IPS-20b (cell line): ENCODE results near the gene ZSCAN5A.
"Not testable (repeated sequence)": the region's sequence is repeated elsewhere in the genome, so short reads cannot be mapped to it uniquely, and the experiment has no call there.

Experiments used
- H3K27ac ChIP-seq: one replicate; pipeline ENCODE4 v1.5.1; 2013; ENCODE audit warnings: low read length
- H3K27me3 ChIP-seq: 2 replicates; pipeline ENCODE4 v1.6.1; 2013; ENCODE audit warnings: mild to moderate bottlenecking, low read length, inconsistent platforms; ENCODE audit not compliant: insufficient read depth
- H3K36me3 ChIP-seq: 2 replicates; pipeline ENCODE4 v1.6.1; 2013; ENCODE audit warnings: low read depth, mild to moderate bottlenecking, inconsistent platforms, low read length, moderate library complexity; ENCODE audit not compliant: insufficient read depth
- H3K4me1 ChIP-seq: 2 replicates; pipeline ENCODE4 v1.6.1; 2013; ENCODE audit warnings: mild to moderate bottlenecking, control low read depth, inconsistent platforms, low read length, moderate library complexity; ENCODE audit not compliant: insufficient read depth
- H3K4me3 ChIP-seq: 2 replicates; pipeline ENCODE4 v1.5.1; 2013; ENCODE audit warnings: mild to moderate bottlenecking, low read length, inconsistent platforms
- H3K9ac ChIP-seq: 2 replicates; pipeline ENCODE4 v1.6.1; 2013; ENCODE audit warnings: low read depth, mild to moderate bottlenecking, inconsistent platforms, low read length, moderate library complexity
- H3K9me3 ChIP-seq: 2 replicates; pipeline ENCODE4 v1.6.1; 2013; ENCODE audit warnings: mild to moderate bottlenecking, low read depth, low read length, inconsistent platforms; ENCODE audit not compliant: insufficient read depth

The ZSCAN5A gene

DNA sequence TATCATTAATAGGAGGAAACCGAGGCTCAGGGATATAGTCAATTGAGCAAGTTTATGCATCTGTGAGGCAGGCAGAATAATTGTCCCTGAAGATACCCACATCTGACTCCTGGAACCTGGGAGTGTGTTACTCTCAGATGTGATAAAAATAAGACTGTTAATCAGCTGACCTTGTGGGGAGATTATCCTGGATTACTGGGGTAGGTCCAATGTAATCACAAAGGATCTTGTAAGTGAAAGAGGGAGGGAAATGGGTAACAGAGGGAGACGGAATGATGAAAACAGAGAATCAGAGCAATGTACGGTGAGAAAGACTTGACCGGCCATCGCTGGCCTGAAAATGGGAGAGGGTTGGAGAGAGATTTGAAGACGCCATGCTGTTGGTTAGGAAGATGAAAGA lies 45.3 kb downstream of the ZSCAN5A start:
- no peaks in the 10 kb centered on the region for H3K9me3 ChIP-seq
- no peak overlapping the region for H3K27ac ChIP-seq
- no peak overlapping the region for H3K9ac ChIP-seq
- H3K27me3 ChIP-seq, result no peaks in the 10 kb centered on the region
- H3K4me1 ChIP-seq, result no peaks in the 10 kb centered on the region
- H3K4me3 ChIP-seq, result no peak overlapping the region
- no peaks in the 10 kb centered on the region for H3K36me3 ChIP-seq

DNA sequence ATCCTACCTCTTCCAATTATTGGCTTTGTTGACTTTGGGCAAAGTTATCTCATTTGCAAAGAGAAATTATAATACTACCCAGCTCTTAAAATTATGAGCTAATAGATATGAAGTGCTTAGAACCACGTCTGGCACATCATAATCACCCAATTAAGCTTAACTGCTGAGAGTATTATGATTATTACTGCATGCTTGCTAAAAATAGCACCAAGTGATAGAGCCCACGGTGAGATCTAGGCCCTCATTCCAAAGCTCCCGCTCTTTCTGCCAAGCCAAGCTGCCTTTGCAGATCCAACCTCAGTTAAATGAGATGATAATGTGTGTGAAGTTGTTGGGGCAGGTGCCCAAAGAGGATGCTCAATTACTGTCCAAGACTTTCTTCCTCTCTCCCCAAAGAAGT lies 48.6 kb downstream of the ZSCAN5A start:
- no peaks in the 10 kb centered on the region for H3K27me3 ChIP-seq
- no peak overlapping the region for H3K4me3 ChIP-seq
- H3K9ac ChIP-seq, result no peak overlapping the region
- no peaks in the 10 kb centered on the region for H3K36me3 ChIP-seq
- H3K9me3 ChIP-seq, result no peaks in the 10 kb centered on the region
- H3K4me1 ChIP-seq, result no peaks in the 10 kb centered on the region
- no peak overlapping the region for H3K27ac ChIP-seq

DNA sequence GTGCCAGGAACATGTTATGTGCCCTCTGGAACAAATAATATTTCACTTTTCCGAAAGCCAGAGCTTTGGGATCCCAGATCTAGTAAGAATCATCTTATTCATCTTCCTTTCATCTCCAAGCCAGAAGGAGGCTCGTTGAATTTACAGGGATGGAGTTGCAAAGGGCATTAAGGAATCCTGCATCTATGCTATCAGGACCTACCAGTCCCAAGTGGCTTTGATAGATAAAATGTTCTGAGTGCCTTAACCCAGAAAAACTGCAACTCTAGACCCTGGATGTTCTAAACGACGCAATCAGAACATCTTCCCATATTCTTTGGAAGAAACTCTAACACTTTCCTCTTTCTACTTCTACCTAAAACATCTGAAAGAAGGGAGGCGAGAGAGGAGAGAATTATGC lies 51.3 kb downstream of the ZSCAN5A start:
- Histone ChIP-seq H3K9me3 (no peaks in the 10 kb centered on the region), H3K9ac (no peak overlapping the region), H3K4me1 (no peaks in the 10 kb centered on the region), H3K4me3 (no peak overlapping the region), H3K27me3 (no peaks in the 10 kb centered on the region), H3K36me3 (no peaks in the 10 kb centered on the region), H3K27ac (no peak overlapping the region)

DNA sequence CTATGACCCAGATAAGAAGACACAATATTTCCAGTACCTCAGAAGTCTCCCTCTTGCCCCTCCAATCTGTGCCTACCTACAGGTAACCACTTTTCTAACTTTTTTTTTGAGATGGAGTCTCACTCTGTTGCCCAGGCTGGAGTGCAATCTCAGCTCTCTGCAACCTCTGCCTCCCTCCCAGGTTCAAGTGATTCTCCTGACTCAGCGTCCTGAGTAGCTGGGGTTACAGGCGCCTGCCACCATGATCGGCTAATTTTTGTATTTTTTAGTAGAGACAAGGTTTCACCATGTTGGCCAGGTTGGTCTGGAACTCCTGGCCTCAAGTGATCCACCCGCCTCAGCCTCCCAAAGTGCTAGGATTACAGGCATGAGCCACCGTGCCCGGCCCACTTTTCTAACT lies 52.7 kb downstream of the ZSCAN5A start:
- not testable (repeated sequence) for H3K27ac ChIP-seq, H3K9ac ChIP-seq, H3K4me3 ChIP-seq, H3K4me1 ChIP-seq, H3K36me3 ChIP-seq, H3K9me3 ChIP-seq, H3K27me3 ChIP-seq

DNA sequence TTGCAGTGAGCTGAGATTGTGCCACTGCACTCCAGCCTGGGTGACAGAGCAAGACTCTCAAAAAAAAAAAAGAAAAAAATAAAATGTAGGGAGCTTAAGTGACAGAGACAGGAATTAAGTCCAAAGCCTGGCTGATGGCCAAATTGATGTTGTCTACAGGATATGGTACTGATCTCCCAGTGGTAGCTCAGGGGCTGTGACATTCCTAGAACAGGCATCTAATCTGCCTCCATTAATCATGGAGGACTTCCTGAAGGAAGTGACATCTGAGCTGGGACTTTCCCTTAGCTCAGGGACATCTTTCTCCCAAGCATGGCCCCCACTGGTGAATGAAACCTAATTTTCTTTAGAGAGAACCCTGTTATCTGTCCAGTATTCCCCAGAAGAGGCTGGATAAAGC lies 53.5 kb downstream of the ZSCAN5A start:
- Histone ChIP-seq H3K4me3 (no peak overlapping the region), H3K9ac (no peak overlapping the region), H3K4me1 (no peaks in the 10 kb centered on the region), H3K27ac (no peak overlapping the region), H3K9me3 (no peaks in the 10 kb centered on the region), H3K27me3 (no peaks in the 10 kb centered on the region), H3K36me3 (no peaks in the 10 kb centered on the region)

DNA sequence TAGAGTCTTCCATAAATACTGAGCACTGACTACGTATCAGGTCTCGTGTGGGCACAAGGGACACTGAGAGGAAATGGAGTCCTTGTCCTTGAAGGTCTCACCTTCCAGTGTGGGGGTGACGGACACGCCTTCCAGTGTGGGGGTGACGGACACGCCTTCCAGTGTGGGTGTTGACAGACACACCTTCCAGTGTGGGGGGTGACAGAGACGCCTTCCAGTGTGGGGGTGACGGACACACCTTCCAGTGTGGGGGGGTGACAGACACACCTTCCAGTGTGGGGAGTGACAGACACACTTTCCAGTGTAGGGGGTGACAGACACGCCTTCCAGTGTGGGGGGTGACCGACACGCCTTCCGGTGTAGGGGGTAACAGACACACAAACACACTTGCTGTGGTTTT lies 56.4 kb downstream of the ZSCAN5A start:
- H3K27ac ChIP-seq, result no peak overlapping the region
- H3K4me3 ChIP-seq, result no peak overlapping the region

DNA sequence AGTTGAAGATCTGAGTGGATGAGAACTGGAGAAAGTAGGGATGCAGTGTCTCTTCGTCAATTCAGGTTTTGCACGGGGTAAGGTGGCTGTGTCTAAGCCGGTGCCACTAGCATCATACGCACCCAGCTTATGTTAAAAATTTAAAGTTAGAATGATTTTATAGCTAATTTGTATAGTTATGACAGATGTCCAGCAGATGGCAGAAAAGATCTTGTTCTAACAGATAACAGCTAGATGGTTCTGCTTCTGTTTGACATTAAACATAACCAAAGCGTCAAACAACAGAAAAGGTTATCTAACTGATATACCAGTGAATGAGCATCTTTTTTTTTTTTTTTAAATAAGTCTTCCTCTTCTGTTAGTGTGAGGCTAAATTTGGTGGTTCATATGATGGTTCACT lies 60.9 kb downstream of the ZSCAN5A start:
- no peak overlapping the region for H3K9ac ChIP-seq
- no peak overlapping the region for H3K27ac ChIP-seq
- no peaks in the 10 kb centered on the region for H3K36me3 ChIP-seq
- H3K4me3 ChIP-seq, result no peak overlapping the region
- H3K4me1 ChIP-seq, result no peaks in the 10 kb centered on the region
- H3K9me3 ChIP-seq, result peaks cover 7% of the 10 kb centered on the region; the same call in 1 of the 2 replicates
- no peaks in the 10 kb centered on the region for H3K27me3 ChIP-seq

More for the DNA sequence above, 56.4 kb downstream of the ZSCAN5A start:
- Histone ChIP-seq H3K9ac (no peak overlapping the region), H3K36me3 (no peaks in the 10 kb centered on the region), H3K4me1 (no peaks in the 10 kb centered on the region), H3K9me3 (no peaks in the 10 kb centered on the region), H3K27me3 (no peaks in the 10 kb centered on the region)

DNA sequence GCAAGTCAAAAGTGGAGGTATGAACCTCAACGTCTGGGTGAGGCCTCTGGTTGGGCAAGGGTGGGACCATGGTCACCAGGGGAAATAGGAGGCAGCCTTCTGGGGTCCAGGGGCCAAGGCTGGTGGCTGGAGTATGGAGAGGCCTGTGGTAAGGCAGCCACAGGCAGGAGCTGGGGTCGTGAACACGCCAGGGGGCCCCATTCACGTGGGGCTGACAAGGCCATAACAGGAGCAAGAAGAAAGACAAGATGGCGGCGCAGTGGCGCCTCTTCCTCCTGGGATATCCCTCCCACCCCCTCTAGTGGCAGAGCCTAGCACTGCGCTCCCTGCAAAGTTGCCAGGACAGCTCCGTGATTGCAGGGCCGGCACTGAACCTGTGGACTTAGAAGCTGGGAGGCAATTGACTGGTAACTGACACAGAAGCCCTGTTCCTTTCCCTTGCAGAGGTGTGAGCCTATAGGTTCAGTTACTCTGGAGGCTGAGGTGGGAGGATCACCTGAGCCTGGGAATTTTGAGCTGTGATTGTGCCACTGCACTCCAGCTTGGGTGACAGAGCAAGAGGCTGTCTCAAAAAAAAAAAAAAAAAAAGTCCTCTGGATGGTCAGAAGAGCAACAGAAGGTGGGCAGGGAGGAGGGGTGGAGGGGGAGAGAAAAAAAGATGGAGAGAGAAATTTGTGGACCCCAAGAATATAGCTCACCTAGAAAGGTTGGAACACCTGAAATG lies 61.8 kb downstream of the ZSCAN5A start:
- Histone ChIP-seq H3K9me3 (peaks cover 7% of the 10 kb centered on the region; the same call in 1 of the 2 replicates), H3K4me3 (no peak overlapping the region), H3K36me3 (no peaks in the 10 kb centered on the region), H3K27ac (no peak overlapping the region), H3K4me1 (no peaks in the 10 kb centered on the region), H3K27me3 (no peaks in the 10 kb centered on the region), H3K9ac (no peak overlapping the region)

DNA sequence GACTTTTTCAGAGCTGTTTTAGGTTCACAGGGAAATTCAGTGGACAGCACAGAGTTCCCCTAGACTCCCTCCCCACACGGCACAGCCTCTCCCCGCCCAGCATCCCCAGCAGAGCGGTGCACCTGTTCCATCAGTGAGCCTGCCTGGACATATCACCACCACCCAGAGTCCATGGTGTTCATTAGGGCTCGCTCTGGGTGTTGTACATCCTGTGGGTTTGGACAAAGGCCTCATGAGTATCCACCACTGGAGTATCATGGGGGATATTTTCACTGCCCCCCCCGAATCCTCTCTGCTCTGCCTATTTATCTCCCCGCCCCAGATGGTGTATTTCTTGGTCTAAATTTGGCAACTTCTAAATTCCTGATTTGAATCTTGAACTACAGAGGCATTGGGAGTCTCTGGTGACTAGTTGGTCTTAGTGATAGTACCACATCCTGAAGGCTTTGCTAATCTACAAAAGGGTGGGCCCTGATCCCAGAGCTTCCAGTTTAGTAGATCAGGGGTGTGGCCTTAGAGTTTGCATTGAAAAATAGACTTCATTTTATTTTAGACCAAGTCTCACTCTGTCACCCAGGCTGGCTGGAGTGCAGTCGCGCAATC lies 65.8 kb downstream of the ZSCAN5A start:
- not testable (repeated sequence) for H3K4me3 ChIP-seq, H3K9ac ChIP-seq, H3K9me3 ChIP-seq, H3K27ac ChIP-seq, H3K4me1 ChIP-seq, H3K36me3 ChIP-seq, H3K27me3 ChIP-seq

DNA sequence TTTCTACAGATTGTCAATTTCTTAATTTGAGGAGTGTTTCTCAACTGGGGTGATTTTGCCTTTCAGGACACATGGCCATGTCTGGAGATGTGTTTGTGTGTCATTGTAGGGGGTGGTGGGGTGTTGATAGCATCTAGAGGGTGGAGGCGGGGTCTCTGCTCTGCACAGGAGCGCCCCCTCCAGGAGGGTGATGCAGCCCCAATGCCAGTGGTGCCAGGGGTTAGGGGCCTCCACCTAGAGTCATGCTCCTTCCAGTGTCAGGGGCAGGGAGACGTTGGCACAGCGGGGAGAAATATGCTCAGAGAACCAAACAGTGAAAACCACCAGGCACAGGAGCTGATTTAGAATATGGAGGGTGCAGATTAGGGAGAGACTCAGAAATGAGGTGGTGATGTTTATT lies 68.9 kb downstream of the ZSCAN5A start:
- H3K36me3 ChIP-seq, H3K9me3 ChIP-seq, H3K4me1 ChIP-seq, H3K27ac ChIP-seq, H3K9ac ChIP-seq, H3K4me3 ChIP-seq, H3K27me3 ChIP-seq: not testable (repeated sequence)

DNA sequence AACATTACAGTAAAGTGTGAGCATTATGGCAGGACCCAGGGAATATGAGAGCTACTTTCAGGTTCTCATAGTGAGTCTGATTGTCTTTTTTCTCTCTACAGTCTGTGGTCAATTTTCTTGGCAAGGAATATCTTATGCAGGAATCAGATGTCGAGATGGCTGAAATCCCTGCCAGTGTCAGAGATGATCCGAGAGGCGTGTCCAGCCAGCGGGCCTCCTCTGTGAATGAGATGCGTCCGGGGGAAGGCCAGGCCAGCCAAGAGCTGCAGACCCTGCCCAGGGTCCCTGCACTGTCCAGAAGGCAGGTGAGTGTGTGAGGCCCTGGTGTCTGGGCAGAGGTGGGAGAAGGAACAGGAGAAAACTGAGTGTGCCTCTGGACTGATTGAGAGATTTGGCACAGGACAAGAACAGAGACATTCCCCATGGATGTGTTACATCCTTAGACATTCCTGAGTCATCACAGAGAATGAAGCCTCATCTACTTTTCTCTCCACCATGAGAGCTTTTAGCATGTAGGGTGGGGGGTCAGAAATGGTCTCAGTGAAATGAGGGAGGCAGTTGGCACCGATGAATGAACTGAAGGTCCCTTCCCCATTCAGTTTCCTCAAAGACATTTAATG lies 69.4 kb downstream of the ZSCAN5A start:
- Histone ChIP-seq H3K4me1 (no peaks in the 10 kb centered on the region), H3K9me3 (no peaks in the 10 kb centered on the region), H3K36me3 (no peaks in the 10 kb centered on the region), H3K9ac (no peak overlapping the region), H3K27ac (no peak overlapping the region), H3K27me3 (no peaks in the 10 kb centered on the region), H3K4me3 (no peak overlapping the region)

DNA sequence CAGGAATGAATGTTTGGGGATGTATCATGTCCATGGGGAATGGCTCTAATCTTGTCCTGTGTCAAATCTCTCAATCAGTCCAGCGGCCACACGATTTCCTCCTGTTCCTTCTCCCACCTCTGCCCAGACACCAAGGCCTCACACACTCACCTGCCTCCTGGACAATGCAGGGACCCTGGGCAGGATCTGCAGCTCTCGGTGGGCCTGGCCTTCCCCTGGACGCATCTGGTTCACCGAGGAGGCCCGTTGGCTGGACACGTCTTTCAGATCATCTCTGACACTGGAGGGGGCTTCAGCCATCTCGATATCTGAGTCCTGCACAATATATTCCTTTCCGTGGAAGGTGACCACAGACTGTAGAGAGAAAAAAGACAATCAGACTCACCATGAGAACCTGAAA lies 91.2 kb downstream of the ZSCAN5A start:
- Histone ChIP-seq H3K9ac (no peak overlapping the region), H3K4me3 (no peak overlapping the region)

More for the DNA sequence above, 91.2 kb downstream of the ZSCAN5A start:
- H3K27me3 ChIP-seq, result no peaks in the 10 kb centered on the region
- no peaks in the 10 kb centered on the region for H3K4me1 ChIP-seq
- no peak overlapping the region for H3K27ac ChIP-seq
- no peaks in the 10 kb centered on the region for H3K9me3 ChIP-seq
- H3K36me3 ChIP-seq, result no peaks in the 10 kb centered on the region
